IPS-18a (cell line): ENCODE measurements around the gene CACNA2D4.

Source experiments
- H3K27ac ChIP-seq: one replicate; pipeline ENCODE4 v1.5.1; 2013; ENCODE audit warnings: low read length
- H3K27me3 ChIP-seq: one replicate; pipeline ENCODE4 v1.6.1; 2013; ENCODE audit warnings: mild to moderate bottlenecking, low read length; ENCODE audit not compliant: control insufficient read depth, insufficient read depth
- H3K36me3 ChIP-seq: one replicate; pipeline ENCODE4 v1.6.1; 2013; ENCODE audit warnings: low read depth, low read length; ENCODE audit not compliant: control insufficient read depth
- H3K4me1 ChIP-seq: one replicate; pipeline ENCODE4 v1.6.1; 2013; ENCODE audit warnings: low read depth, low read length; ENCODE audit not compliant: control insufficient read depth
- H3K4me3 ChIP-seq: one replicate; pipeline ENCODE4 v1.5.1; 2013; ENCODE audit warnings: low read length
- H3K9ac ChIP-seq: one replicate; pipeline ENCODE4 v1.6.1; 2013; ENCODE audit warnings: mild to moderate bottlenecking, low read length, moderate library complexity
- H3K9me3 ChIP-seq: one replicate; pipeline ENCODE4 v1.6.1; 2013; ENCODE audit warnings: low read depth, low read length; ENCODE audit not compliant: control insufficient read depth

CACNA2D4 gene

GRCh38 chr12:1859643-1860042, 58.8 kb downstream of the CACNA2D4 start:
- Histone ChIP-seq H3K4me1 (no peaks in the 10 kb centered on the region), H3K4me3 (no peak overlapping the region), H3K9me3 (no peaks in the 10 kb centered on the region), H3K36me3 (no peaks in the 10 kb centered on the region), H3K27ac (no peak overlapping the region), H3K27me3 (no peaks in the 10 kb centered on the region), H3K9ac (no peak overlapping the region)

GRCh38 chr12:1858456-1858855, 60.0 kb downstream of the CACNA2D4 start:
- H3K9ac ChIP-seq, result no peak overlapping the region
- H3K27ac ChIP-seq, result no peak overlapping the region
- no peaks in the 10 kb centered on the region for H3K4me1 ChIP-seq
- no peaks in the 10 kb centered on the region for H3K36me3 ChIP-seq
- no peaks in the 10 kb centered on the region for H3K9me3 ChIP-seq
- H3K4me3 ChIP-seq, result no peak overlapping the region
- H3K27me3 ChIP-seq, result no peaks in the 10 kb centered on the region

DNA sequence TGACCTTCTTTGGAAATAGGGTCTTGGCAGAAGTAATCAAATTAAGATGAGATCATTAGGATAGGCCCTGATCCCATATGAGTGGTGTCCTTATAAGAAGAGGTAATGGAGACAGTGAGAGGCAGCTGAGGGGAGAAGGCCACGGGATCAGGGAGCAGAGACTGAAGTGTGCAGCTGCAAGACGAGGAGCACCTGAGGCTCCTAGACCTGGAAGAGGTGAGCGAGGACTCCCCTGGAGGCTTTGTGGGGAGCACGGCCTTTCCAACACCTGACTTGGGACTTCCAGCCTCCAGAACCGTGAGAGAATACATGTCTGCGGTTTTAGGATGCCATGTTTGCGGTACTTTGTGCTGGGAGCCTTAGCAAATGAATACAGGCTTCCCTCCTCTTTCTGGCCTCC, 60.6 kb downstream of the CACNA2D4 start:
- Histone ChIP-seq H3K4me1 (no peaks in the 10 kb centered on the region), H3K27ac (no peak overlapping the region), H3K27me3 (no peaks in the 10 kb centered on the region), H3K4me3 (no peak overlapping the region), H3K36me3 (no peaks in the 10 kb centered on the region), H3K9ac (no peak overlapping the region), H3K9me3 (no peaks in the 10 kb centered on the region)

GRCh38 chr12:1857086-1857485, 61.4 kb downstream of the CACNA2D4 start:
- Histone ChIP-seq H3K9ac (no peak overlapping the region), H3K27ac (no peak overlapping the region), H3K36me3 (no peaks in the 10 kb centered on the region), H3K27me3 (no peaks in the 10 kb centered on the region), H3K4me3 (no peak overlapping the region), H3K4me1 (no peaks in the 10 kb centered on the region), H3K9me3 (no peaks in the 10 kb centered on the region)

GRCh38 chr12:1855241-1855640, 63.2 kb downstream of the CACNA2D4 start:
- no peaks in the 10 kb centered on the region for H3K27me3 ChIP-seq
- no peaks in the 10 kb centered on the region for H3K36me3 ChIP-seq
- no peak overlapping the region for H3K9ac ChIP-seq
- H3K4me1 ChIP-seq, result no peaks in the 10 kb centered on the region
- H3K9me3 ChIP-seq, result no peaks in the 10 kb centered on the region
- H3K27ac ChIP-seq, result no peak overlapping the region
- H3K4me3 ChIP-seq, result no peak overlapping the region

DNA sequence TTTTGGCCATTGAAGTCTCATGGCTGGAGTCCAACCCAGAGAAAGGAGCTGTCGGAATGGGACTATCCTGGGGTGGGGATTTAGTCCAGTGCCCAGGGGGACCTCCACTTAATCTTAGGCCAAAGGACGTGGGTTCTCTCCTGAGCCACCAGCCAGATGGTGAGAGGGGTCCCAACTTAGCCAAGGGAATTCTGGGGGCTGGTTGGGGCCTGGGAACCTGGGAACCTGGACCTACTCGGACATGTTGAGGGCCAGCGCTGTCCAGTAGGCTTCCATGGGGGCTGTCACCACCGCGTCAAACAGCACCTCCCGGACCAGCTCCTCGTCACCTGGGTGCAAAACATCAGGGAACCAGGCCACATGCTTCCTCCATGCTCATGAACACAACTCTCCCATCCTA, 64.7 kb downstream of the CACNA2D4 start:
- Histone ChIP-seq H3K9ac (no peak overlapping the region), H3K4me1 (no peaks in the 10 kb centered on the region), H3K4me3 (no peak overlapping the region), H3K9me3 (no peaks in the 10 kb centered on the region), H3K27ac (no peak overlapping the region), H3K36me3 (no peaks in the 10 kb centered on the region), H3K27me3 (no peaks in the 10 kb centered on the region)

- H3K27me3 ChIP-seq, result no peaks in the 10 kb centered on the region
Observed at GRCh38 chr12:1852076-1852475, 66.4 kb downstream of the CACNA2D4 start.

GRCh38 chr12:1851151-1851701, 67.2 kb downstream of the CACNA2D4 start:
- Histone ChIP-seq H3K9ac (no peak overlapping the region), H3K27me3 (no peaks in the 10 kb centered on the region), H3K4me3 (no peak overlapping the region), H3K36me3 (no peaks in the 10 kb centered on the region), H3K9me3 (no peaks in the 10 kb centered on the region), H3K27ac (no peak overlapping the region), H3K4me1 (no peaks in the 10 kb centered on the region)

More at GRCh38 chr12:1852076-1852475, 66.4 kb downstream of the CACNA2D4 start:
- Histone ChIP-seq H3K36me3 (no peaks in the 10 kb centered on the region), H3K9ac (no peak overlapping the region), H3K9me3 (no peaks in the 10 kb centered on the region), H3K4me1 (no peaks in the 10 kb centered on the region), H3K4me3 (no peak overlapping the region), H3K27ac (no peak overlapping the region)

DNA sequence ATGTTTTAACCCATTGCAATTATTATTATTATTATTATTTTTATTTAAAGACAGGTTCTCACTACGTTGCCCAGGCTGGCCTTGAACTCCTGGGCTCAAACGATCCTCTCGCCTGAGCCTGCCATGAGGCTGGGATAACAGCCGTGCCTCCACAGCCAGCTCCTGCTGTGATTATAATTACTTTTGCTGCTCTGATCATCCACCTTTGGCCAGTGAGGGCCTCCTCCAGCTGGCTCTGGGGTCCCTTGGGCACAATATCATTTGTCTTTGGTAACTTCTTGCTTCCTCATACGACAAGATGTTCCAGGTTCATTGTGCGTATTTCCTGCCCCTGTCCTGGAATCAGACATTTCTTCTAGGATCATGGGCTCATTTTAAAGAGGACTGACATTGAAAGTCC, 69.7 kb downstream of the CACNA2D4 start:
- no peak overlapping the region for H3K27ac ChIP-seq
- H3K4me1 ChIP-seq, result peaks cover 14% of the 10 kb centered on the region
- no peaks in the 10 kb centered on the region for H3K36me3 ChIP-seq
- H3K9ac ChIP-seq, result no peak overlapping the region
- H3K4me3 ChIP-seq, result no peak overlapping the region
- no peaks in the 10 kb centered on the region for H3K9me3 ChIP-seq
- H3K27me3 ChIP-seq, result peaks cover 12% of the 10 kb centered on the region

DNA sequence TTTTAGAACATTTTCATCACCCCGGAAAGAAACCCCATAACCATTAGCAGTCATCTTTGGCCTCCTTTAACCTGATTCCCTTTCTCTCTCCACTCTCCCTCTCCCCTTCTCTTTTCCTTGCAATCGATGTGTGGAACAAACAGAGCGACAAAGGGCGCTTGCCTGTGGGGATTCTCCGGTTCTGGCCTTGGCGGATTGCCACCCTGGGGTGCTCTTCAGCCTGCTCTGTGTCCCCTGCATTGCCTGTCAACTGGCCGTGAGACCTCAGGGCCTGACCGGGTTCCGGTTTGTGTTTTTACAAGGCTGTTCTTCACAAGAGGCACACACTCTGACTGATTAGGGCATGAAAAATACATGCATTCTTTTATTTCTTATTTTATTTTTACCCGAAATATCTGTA, 70.3 kb downstream of the CACNA2D4 start:
- H3K36me3 ChIP-seq, result no peaks in the 10 kb centered on the region
- H3K27me3 ChIP-seq, result peaks cover 13% of the 10 kb centered on the region
- no peak overlapping the region for H3K4me3 ChIP-seq
- no peak overlapping the region for H3K27ac ChIP-seq
- no peak overlapping the region for H3K9ac ChIP-seq
- H3K4me1 ChIP-seq, result peaks cover 19% of the 10 kb centered on the region
- no peaks in the 10 kb centered on the region for H3K9me3 ChIP-seq

- Histone ChIP-seq H3K9me3 (no peaks in the 10 kb centered on the region), H3K4me3 (no peak overlapping the region), H3K36me3 (no peaks in the 10 kb centered on the region), H3K27me3 (peaks cover 13% of the 10 kb centered on the region), H3K4me1 (peaks cover 19% of the 10 kb centered on the region), H3K9ac (no peak overlapping the region), H3K27ac (no peak overlapping the region)
Observed at GRCh38 chr12:1847411-1847810, 71.0 kb downstream of the CACNA2D4 start.

DNA sequence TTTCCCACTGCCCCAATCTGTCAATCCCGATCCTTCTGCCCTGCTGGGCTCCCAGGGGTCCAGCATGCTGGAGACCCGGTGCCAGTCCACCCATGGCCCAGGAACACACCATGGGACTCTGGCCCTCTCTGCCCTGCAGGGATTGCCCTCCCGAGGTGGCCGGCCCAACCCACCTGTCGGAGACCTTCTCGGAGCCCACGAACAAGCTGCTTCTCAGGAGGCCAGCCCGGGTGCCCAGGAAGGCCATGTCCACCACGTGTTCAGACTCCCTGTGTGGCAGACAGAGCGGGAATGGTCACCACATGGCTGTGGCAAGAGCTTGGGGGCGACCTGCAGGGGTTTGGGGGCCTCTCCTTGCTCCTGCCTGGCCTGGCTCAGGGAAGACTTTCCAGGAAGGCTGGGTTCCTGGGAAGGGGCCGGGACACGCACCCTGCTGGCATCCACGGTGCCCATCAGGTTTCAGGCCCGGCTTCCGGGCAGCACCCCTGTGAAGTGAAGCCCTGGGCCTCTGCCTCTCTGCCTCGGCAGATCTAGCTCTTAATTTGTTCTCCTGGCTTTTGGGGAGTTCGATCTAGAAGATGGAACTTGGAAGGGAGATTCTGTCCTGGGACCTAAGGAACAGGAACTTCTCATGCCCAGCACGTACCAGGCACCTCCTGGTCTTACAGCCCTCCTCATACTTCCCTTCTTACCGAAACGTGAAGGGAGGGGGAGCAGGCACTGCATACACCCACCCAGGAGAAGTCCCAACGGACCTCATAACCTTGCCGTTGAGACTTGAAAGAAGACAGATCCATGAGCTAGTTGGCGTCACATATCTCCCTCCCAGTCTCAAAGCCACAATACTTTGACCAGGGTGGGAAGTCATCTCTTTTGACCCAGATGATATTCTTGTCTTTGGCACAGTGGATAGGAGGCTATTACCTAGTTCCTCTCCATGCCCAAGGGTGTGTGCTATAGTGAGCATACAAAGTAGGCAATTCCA, 71.7 kb downstream of the CACNA2D4 start:
- H3K9me3 ChIP-seq, result no peaks in the 10 kb centered on the region
- no peak overlapping the region for H3K9ac ChIP-seq
- H3K27ac ChIP-seq, result no peak overlapping the region
- H3K36me3 ChIP-seq, result no peaks in the 10 kb centered on the region
- peaks cover 13% of the 10 kb centered on the region for H3K27me3 ChIP-seq
- H3K4me3 ChIP-seq, result no peak overlapping the region
- peaks cover 19% of the 10 kb centered on the region for H3K4me1 ChIP-seq
